ENCODE results near the gene AKR1D1.

DNA sequence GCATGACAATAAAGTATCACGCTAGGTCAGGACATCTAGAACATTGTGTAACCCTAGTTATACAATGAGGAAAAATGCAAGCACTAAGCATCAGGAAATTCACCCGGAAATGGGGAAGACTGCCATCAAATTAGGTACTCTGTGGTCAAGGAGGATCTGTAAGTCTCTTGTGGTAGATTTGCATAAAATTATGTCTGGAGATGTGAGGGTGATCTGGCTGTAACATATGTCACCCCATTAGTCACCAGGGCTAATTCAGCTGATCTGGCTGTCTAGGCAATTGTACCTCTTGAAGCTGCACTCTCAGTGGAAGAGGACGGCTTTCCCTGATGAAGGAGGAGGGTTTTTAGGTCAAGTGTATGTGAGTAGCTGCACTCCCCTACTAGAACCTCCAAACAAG, 14.8 kb downstream of the AKR1D1 start:
- TF ChIP-seq HCFC1 (IDR thresholded peaks at IDR 0.05; ENCODE audit: low read length) (no peak), GATAD2B (conservative IDR thresholded peaks at IDR 0.05; ENCODE audit: low read depth) (no peak), NRF1 (conservative IDR thresholded peaks at IDR 0.05; ENCODE audit: low read depth, low read length) (no peak)
- TF ChIP-seq, protein P1, sequence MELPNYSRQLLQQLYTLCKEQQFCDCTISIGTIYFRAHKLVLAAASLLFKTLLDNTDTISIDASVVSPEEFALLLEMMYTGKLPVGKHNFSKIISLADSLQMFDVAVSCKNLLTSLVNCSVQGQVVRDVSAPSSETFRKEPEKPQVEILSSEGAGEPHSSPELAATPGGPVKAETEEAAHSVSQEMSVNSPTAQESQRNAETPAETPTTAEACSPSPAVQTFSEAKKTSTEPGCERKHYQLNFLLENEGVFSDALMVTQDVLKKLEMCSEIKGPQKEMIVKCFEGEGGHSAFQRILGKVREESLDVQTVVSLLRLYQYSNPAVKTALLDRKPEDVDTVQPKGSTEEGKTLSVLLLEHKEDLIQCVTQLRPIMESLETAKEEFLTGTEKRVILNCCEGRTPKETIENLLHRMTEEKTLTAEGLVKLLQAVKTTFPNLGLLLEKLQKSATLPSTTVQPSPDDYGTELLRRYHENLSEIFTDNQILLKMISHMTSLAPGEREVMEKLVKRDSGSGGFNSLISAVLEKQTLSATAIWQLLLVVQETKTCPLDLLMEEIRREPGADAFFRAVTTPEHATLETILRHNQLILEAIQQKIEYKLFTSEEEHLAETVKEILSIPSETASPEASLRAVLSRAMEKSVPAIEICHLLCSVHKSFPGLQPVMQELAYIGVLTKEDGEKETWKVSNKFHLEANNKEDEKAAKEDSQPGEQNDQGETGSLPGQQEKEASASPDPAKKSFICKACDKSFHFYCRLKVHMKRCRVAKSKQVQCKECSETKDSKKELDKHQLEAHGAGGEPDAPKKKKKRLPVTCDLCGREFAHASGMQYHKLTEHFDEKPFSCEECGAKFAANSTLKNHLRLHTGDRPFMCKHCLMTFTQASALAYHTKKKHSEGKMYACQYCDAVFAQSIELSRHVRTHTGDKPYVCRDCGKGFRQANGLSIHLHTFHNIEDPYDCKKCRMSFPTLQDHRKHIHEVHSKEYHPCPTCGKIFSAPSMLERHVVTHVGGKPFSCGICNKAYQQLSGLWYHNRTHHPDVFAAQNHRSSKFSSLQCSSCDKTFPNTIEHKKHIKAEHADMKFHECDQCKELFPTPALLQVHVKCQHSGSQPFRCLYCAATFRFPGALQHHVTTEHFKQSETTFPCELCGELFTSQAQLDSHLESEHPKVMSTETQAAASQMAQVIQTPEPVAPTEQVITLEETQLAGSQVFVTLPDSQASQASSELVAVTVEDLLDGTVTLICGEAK (IDR thresholded peaks at IDR 0.05; ENCODE audit: borderline replicate concordance) = no peak

All from GM12878 (cell line).